Thyroid gland (tissue), 4 donors: ENCODE measurements around the gene MAP2K2. TPM values are rescaled to one million over a fixed set of nuclear protein-coding genes. Genes with fewer than 3 reads are reported as not detected.

Experiments used
- DNase-seq, 2 donors: peaks; one replicate each; pipeline ENCODE4 v3.0.0-alpha.2; 2019
- H3K27ac ChIP-seq, 3 donors: fragments of 200-600 bp; sonication (generic); 1 replicate in 2 of 3; 2 replicates in 1 of 3; pipeline ENCODE4 v1.5.1; 2016 to 2019; ENCODE audit warnings: mild to moderate bottlenecking in 1 of 3, moderate library complexity in 1 of 3
- H3K27me3 ChIP-seq: fragments of 200-600 bp; sonication (generic); one replicate; pipeline ENCODE4 v1.5.1; 2019
- H3K36me3 ChIP-seq, 2 donors: fragments of 200-600 bp; sonication (generic); one replicate each; pipeline ENCODE4 v1.5.1; 2016 to 2019
- H3K4me1 ChIP-seq, 2 donors: fragments of 200-600 bp; sonication (generic); one replicate each; pipeline ENCODE4 v1.5.1; 2017 to 2019
- H3K4me3 ChIP-seq, 3 donors: fragments of 200-600 bp; sonication (generic); replicated peaks in 1 of 3; 1 replicate in 2 of 3; 2 replicates in 1 of 3; pipeline ENCODE4 v1.5.1; 2016; ENCODE audit warnings: mild to moderate bottlenecking in 1 of 3
- H3K9me3 ChIP-seq: fragments of 200-600 bp; sonication (generic); one replicate; pipeline ENCODE4 v1.5.1; 2017
- POLR2A ChIP-seq, 2 donors: fragments of 450-650 bp; IDR thresholded peaks; one replicate each; pipeline ENCODE4 v1.6.1; 2017; ENCODE audit warnings: antibody characterized with exemption in 2 of 2, mild to moderate bottlenecking in 2 of 2, moderate library complexity in 1 of 2
- WGBS, 2 donors: methylation state at CpG; one replicate each; pipeline ENCODE4 v1.1.5; 2017; 5-methylcytosine and 5-hydroxymethylcytosine counted together
- intact Hi-C: fragments of 100-400 bp; cut with DNase I; formaldehyde crosslinking; loops from one replicate; pipeline ENCODE4 v1.15.1; 2023
- total RNA-seq, 4 donors: library from RNA; depleted of rRNA; stranded (reverse); fragments of >200 nt; gene quantifications; one replicate each; pipeline ENCODE4 v1.2.3, GENCODE V29; 2016
- TF ChIP-seq, protein P1 (sequence below), 6 experiments: fragments of 200-600 bp in 3 of 6; fragments of 450-650 bp in 3 of 6; sonication (generic) in 3 of 6; IDR thresholded peaks; one replicate each; pipeline ENCODE4 v1.5.1; 2016 to 2019; ENCODE audit warnings: antibody characterized with exemption in 6 of 6, mild to moderate bottlenecking in 2 of 6, inconsistent platforms in 1 of 6, moderate library complexity in 1 of 6

Gene MAP2K2
- total RNA-seq, 4 donors from 2014 or later: 59.4 to 95.3 (median 81.8) TPM

DNA sequence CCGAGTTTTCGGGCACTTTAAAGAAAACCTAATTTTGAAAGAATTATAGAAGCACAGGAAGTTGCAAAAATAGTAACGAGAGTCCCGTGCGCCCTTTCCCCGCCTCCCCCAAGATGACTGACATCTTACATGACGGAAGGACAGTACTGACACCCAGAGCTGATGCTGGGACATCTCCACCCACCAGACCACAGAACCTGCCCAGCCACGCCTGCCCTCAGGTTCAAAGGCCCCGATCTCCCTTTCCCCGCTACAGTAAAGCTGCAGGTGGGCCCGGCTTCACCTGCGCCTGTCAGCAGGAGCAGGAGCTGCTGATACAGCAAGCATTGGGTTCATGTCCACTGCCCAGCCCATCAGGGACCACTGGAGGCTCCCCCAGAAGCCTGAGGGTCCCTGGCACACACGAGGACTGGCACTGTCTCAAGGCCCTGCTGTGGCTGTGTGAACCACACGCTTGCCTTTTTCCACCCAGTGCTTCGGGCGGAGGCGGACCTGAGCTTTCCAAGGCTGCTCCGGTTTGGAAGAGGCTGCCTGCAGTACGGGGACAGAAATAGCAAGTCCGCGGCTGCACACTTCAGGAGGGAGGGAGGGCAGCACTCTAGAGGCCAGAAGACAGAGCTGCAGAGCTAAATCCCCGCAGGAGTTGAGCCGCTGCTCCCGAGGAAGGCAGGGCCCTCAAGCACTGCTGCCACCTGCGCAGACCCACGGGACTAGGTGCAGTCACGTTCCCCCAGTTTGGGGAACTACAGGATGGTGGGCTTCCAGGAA lies 8.7 kb downstream of the MAP2K2 start:
- no peak overlapping the region for H3K4me3 ChIP-seq
- peaks cover 13 to 23% of the 10 kb centered on the region in 2 donors for H3K36me3 ChIP-seq
- 76 to 79% methylated on average over 19 to 27 of the region's 27 CpGs for WGBS, 2 donors
- no peaks in the 10 kb centered on the region for H3K4me1 ChIP-seq
- no peak overlapping the region for H3K27ac ChIP-seq
- no peaks in the 10 kb centered on the region for H3K9me3 ChIP-seq
- no peak for DNase-seq
- intact Hi-C loops: no loop called here
- H3K27me3 ChIP-seq: no peaks in the 10 kb centered on the region
- TF ChIP-seq, protein P1, sequence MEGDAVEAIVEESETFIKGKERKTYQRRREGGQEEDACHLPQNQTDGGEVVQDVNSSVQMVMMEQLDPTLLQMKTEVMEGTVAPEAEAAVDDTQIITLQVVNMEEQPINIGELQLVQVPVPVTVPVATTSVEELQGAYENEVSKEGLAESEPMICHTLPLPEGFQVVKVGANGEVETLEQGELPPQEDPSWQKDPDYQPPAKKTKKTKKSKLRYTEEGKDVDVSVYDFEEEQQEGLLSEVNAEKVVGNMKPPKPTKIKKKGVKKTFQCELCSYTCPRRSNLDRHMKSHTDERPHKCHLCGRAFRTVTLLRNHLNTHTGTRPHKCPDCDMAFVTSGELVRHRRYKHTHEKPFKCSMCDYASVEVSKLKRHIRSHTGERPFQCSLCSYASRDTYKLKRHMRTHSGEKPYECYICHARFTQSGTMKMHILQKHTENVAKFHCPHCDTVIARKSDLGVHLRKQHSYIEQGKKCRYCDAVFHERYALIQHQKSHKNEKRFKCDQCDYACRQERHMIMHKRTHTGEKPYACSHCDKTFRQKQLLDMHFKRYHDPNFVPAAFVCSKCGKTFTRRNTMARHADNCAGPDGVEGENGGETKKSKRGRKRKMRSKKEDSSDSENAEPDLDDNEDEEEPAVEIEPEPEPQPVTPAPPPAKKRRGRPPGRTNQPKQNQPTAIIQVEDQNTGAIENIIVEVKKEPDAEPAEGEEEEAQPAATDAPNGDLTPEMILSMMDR (IDR thresholded peaks at IDR 0.05): no peak
- TF ChIP-seq POLR2A (IDR thresholded peaks at IDR 0.05): no peak

DNA sequence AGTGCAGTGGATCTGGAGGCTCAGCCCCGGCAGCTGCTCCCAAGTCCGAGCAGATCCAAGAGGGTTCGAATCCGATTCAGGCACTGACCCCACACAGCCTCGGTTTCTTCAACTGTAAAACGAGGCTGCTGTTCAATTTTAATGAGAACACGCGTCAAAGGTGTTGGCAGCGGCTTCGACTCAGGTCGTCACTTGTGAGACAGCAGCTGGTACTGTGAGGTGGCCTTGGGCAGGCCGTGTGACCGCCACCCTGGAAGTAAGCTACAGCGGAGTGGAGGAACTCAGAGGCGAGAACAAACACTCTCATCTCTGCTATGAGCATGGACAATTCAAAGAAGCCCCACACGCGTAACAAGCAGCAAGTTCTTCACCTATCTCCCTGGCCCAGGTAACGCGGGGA lies 9.7 kb downstream of the MAP2K2 start:
- WGBS, 2 donors: 90% methylated on average over 19 of the region's 19 CpGs
- H3K27me3 ChIP-seq: no peaks in the 10 kb centered on the region
- intact Hi-C loops: no loop called here
- no peak for DNase-seq
- H3K4me3 ChIP-seq: no peak overlapping the region
- TF ChIP-seq, protein P1 (IDR thresholded peaks at IDR 0.05): no peak
- TF ChIP-seq POLR2A (IDR thresholded peaks at IDR 0.05): no peak
- no peaks in the 10 kb centered on the region for H3K9me3 ChIP-seq
- peaks cover 0 to 4% of the 10 kb centered on the region in 2 donors for H3K4me1 ChIP-seq
- H3K27ac ChIP-seq: no peak overlapping the region
- peaks cover 13 to 29% of the 10 kb centered on the region in 2 donors for H3K36me3 ChIP-seq

DNA sequence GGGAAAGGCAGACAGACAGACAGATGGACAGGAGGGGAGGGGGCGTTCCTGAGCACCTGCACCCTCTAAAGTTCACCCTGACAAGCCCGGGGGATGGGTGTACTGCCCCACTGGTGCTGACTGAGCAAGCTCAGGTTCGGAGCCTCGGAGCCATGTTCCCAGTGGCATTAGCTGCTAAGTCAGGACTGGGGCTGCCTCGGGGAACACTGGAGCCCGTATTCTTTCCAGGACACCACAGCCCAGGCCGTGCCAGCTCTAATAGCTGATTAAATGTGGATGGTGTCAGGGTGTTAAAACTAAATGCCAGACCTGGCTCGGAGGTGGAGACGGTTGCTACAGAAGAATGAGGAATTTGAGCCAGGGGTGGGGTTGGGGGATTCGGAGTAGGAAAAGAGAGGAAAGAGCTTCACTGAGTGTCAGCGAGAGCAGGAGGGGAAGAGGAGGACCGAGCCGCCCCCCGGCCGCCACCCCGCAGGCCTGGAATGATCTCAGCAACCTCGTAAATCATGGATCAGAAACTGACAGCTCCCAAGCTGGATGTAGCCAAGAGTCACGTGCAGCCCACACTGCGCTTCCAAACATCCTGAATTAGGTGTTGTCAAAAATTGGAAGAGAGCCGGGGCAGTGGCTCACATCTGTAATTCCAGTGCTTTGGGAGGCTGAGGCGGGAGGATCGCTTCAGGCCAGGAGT lies 10.4 kb downstream of the MAP2K2 start:
- Histone ChIP-seq H3K27me3 (no peaks in the 10 kb centered on the region), H3K36me3 (peaks cover 13 to 33% of the 10 kb centered on the region in 2 donors), H3K9me3 (no peaks in the 10 kb centered on the region), H3K27ac (no peak overlapping the region), H3K4me1 (peaks cover 0 to 7% of the 10 kb centered on the region in 2 donors), H3K4me3 (no peak overlapping the region)
- intact Hi-C loops: no loop called here
- DNase-seq: no peak
- TF ChIP-seq, protein P1 (IDR thresholded peaks at IDR 0.05): no peak
- TF ChIP-seq POLR2A (IDR thresholded peaks at IDR 0.05): no peak
- WGBS, 2 donors: 87 to 91% methylated on average over 18 to 22 of the region's 22 CpGs

DNA sequence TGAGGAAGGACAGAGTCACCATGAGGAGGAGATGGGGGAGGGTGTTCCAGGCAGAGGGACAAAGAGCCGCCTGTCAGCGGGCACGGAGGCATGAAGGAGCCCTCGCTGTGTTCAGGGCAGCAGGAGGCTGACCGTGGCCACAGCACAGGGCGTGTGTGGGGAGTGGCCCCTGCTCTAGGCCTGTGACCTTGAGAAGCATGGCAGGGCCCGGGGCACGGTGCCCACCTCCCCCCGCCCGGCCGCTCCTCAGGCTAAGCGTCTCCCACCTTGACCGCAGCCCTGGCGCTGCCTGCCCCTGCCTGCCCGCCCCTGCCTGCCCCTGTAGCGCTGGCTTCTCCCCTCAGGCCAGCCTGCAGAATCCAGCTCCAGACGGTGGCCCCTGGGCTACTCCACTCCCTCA lies 11.6 kb downstream of the MAP2K2 start:
- no peak overlapping the region for H3K4me3 ChIP-seq
- peaks cover 0 to 7% of the 10 kb centered on the region in 2 donors for H3K4me1 ChIP-seq
- H3K27ac ChIP-seq: no peak overlapping the region
- TF ChIP-seq POLR2A (IDR thresholded peaks at IDR 0.05): no peak
- TF ChIP-seq, protein P1 (IDR thresholded peaks at IDR 0.05): no peak
- 98 to 100% methylated on average over 13 to 14 of the region's 17 CpGs for WGBS, 2 donors
- intact Hi-C loops: no loop called here
- H3K36me3 ChIP-seq: peaks cover 13 to 36% of the 10 kb centered on the region in 2 donors
- no peaks in the 10 kb centered on the region for H3K9me3 ChIP-seq
- DNase-seq: no peak
- H3K27me3 ChIP-seq: no peaks in the 10 kb centered on the region

DNA sequence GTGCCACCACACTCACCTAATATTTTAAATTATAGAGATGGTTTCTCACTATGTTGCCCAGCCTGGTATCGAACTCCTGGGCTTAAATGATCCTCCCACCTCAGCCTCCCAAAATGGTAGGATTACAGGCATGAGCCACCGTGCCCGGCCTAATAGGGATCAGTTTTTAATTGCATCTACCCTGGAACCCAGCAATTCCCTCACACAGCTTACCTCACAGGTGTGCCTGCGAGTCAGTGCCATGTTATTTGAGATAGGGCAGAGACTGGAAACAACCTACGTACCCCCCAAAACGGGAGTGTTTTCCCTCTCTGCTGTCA lies 14.3 kb downstream of the MAP2K2 start:
- DNase-seq: no peak
- 93 to 98% methylated on average over 6 of the region's 6 CpGs for WGBS, 2 donors
- TF ChIP-seq POLR2A (IDR thresholded peaks at IDR 0.05): no peak
- TF ChIP-seq, protein P1 (IDR thresholded peaks at IDR 0.05): no peak
- no peak overlapping the region for H3K4me3 ChIP-seq
- no peak overlapping the region for H3K27ac ChIP-seq
- H3K4me1 ChIP-seq: peaks cover 0 to 7% of the 10 kb centered on the region in 2 donors
- H3K36me3 ChIP-seq: peaks cover 13 to 27% of the 10 kb centered on the region in 2 donors
- intact Hi-C loops: no loop called here
- no peaks in the 10 kb centered on the region for H3K9me3 ChIP-seq
- no peaks in the 10 kb centered on the region for H3K27me3 ChIP-seq
